Stimulated activated CD4-positive, alpha-beta T cell treated with anti-CD3 and anti-CD28 coated beads, TNF-alpha, amount 100 ng/mL, for 48 hours (primary cell): ENCODE data around the gene NTF3.
"Not testable (repeated sequence)": the region's sequence is repeated elsewhere in the genome, so short reads cannot be mapped to it uniquely, and the experiment has no call there.

ENCODE experiments used
- DNase-seq, 3 donors: peaks; one replicate each; pipeline ENCODE4 v3.0.0-alpha.2; 2020; ENCODE audit warnings: low read depth in 3 of 3

NTF3 gene

GRCh38 chr12:5534426-5535199 is 102.7 kb downstream of the NTF3 start:
- DNase-seq: no peak

GRCh38 chr12:5535541-5535940 is 103.6 kb downstream of the NTF3 start:
- no peak for DNase-seq

GRCh38 chr12:5537026-5537615 is 105.2 kb downstream of the NTF3 start:
- not testable (repeated sequence) for DNase-seq

- DNase-seq: no peak
Observed at GRCh38 chr12:5537771-5538170, 105.9 kb downstream of the NTF3 start.
